GM21528 (cell line): Measurements from ENCODE around the gene HSD17B7.
"Not testable (repeated sequence)": the region's sequence is repeated elsewhere in the genome, so short reads cannot be mapped to it uniquely, and the experiment has no call there.

Experiments
- ATAC-seq: cut with Tn5 transposase; IDR thresholded peaks from one replicate; pipeline ENCODE4 v1.9.1; 2021; ENCODE audit warnings: mild to moderate bottlenecking, moderate library complexity; ENCODE audit not compliant: unreplicated experiment, low FRiP score

The HSD17B7 gene

DNA sequence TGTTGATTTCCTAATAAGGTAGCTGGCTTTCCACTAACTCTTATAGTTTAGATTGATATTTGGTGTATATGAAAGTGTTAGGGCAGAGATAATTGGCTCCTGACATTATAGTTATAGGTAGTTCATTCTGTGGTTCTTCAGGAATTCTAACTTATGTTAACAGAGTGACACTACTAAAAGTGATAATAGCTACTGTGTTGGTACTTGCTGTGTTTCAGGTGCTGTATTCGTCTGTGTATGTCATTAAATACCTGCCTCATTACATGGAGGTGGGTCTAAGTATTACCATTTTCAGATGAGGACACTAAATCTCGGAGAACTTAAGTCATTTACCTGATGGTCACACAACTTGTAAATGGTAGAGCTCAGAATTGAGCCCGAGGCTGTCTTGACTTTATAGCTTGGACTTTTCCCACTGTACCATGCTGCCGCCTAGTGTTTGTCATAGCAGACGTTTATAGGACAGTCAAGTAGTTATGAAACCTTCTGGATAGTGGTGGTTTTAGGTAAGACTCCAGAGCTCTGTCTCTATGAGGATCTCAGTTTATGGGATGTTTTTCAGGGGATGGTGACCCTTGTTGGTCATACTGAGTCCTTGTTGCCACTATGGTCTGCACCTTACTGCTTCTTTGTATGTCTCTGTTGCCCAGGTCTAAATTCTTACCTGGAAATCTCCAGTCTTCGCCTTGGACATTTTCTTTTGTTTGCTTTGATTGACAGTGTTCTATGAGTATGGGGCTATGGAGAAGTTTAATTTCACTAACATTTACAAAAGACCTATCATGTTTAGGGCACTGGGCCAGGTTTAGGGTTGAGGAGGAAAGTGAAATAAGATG lies 9.7 kb downstream of the HSD17B7 start:
- not testable (repeated sequence) for ATAC-seq

DNA sequence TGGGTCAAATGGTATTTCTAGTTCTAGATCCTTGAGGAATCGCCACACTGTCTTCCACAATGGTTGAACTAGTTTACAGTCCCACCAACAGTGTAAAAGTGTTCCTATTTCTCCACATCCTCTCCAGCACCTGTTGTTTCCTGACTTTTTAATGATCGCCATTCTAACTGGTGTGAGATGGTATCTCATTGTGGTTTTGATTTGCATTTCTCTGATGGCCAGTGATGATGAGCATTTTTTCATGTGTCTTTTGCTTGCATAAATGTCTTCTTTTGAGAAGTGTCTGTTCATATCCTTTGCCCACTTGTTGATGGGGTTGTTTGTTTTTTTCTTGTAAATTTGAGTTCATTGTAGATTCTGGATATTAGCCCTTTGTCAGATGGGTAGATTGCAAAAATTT lies 17.0 kb downstream of the HSD17B7 start:
- ATAC-seq: not testable (repeated sequence)

GRCh38 chr1:162812357-162812756 lies 21.9 kb downstream of the HSD17B7 start:
- not testable (repeated sequence) for ATAC-seq

DNA sequence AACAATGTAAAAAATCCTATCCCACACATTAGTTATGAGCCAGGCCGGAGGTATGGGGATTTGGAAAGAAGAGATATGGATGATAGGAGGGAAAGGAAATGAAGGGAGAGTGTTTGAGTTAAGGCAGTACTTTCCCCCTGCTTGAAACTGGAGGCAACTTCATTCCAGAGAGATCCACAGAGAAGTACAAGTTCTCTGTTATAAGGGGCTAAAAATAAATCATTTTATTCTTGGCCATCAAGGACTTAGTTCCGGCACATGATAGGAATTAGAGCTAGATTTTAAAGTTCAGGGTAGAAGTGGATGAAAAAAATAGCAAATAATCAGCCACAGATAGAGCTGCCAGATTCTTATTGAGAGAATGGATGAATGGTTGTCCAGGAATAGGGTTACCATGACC lies 27.6 kb downstream of the HSD17B7 start:
- ATAC-seq: not testable (repeated sequence)

- ATAC-seq: not testable (repeated sequence)
Observed at GRCh38 chr1:162818666-162819065, 28.2 kb downstream of the HSD17B7 start.

DNA sequence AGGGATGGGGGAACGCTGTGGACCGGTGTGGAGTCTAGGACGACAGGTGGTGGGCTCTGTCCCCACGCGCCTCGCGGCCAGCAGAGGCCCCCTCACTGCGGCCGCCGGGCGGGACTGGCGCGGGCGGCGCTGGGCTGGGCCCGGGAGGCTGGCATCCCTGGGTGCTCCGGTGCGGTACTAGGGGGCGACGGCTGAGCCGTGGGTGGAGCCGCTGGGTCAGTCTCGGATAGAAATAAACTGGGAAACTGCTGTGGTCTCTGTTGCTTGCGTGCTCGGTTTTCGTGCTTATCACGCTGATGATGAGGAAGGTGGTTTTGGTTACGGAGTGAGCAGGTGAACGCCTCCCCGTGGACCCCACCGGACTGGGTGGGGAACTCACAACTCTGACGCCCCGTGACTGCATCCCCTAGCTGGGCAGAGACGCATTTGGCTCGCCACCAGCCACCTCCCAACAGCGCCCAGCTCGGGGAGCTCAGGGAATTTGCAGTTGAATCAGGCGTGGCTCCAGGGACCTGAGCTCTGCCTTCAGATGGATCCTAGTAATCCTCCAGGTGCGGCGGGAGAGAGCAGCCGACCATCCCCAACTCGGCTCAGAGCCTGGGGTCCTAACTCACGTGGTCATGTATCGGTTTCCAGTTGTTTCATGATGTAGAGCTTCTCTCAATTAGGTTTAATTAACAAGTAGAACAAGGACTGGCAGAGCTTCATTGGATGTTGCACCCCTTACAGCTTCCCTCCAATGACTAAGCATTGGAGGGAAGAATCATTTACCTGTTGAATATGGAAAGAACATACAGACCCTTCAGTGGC lies 32.1 kb downstream of the HSD17B7 start:
- no peak for ATAC-seq

DNA sequence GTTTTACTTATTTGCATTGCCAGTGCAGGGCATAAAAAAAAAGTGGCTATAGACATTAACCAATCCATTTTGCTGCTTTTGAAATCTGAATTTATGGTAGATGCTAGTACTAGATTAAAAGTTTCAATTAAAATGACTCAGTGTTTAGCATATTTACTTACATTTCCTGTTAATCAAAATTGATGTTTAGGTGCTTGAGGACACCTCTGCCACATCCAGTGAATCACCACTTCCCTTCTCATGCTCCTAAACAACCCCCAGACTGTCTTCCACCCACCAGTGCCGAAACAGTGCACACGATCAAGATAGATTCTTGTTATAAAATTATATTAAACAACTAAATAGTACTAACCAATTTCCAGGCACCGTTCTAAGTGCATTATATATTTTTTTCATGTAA lies 32.7 kb downstream of the HSD17B7 start:
- no peak for ATAC-seq

DNA sequence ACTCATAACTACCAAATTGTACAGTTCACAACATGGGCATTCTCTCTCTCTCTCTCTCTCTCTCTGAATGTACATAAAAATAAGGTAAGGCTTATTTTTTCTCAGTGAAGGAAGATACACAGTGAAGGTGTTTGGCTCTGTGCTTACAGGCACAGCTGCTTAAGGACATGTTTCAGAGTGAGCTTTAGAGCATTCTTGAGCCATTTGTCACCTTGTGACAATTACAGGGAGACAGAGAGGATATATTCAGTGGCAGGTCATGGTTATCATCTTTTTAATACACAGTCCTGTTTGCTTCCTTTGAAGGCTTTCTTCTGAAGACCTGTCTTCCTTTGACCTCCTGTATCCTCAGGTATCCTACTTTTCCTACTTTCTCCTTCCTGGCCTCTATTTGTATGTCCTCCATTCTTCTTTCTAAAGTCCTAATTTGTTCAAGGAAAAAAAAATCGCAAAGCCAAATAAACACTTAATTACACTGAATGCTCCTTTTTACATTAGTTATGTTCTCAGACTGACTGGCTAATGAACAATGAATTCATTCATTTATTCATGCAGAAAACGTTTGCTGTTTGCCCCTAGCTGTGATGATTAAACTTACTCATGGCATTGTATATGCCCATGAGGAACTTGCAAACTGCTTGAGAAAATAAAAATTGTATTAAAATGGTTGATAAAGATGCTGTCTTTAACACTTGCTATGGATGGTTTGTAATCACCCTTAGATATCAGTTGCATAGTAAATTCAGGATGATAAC lies 33.4 kb downstream of the HSD17B7 start:
- ATAC-seq: no peak

GRCh38 chr1:162829268-162829667 lies 38.8 kb downstream of the HSD17B7 start:
- no peak for ATAC-seq

- ATAC-seq: no peak
Observed at GRCh38 chr1:162832470-162832869, 42.0 kb downstream of the HSD17B7 start.

DNA sequence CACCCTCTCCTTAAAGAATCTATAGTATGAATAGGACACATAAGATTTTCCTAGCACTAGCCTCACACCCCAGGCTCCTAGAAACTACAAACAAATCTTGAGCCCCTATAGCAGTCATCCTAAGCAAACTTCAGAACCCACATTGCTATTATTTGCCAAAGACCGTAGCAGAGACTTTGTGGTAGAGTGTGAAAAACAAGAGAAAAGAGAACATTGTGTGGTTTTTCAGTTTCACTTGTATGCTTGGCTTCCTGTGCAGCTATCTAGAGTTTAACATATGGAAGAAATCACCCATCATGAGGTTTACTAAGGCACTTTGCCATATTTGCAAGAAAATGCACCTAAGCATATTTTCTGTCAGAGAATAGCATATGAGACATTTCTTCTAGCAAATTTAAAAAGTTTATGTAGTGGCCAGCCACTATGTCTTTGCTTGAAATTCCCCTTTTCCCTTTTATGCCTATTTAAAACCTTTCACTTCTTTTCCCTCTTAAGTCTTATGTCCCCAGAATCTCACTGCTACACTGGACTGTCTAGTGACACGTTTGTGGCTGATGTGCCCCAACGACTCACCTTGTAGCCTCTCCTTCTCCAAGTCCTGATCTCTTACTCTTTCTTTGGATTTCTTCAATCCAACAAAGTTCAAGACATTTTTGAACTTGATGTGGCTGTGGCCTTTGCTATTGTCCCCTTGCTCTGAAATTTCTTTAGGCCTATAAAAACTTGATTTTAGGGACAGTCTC lies 44.8 kb downstream of the HSD17B7 start:
- ATAC-seq: peak; percentile 89

GRCh38 chr1:162838863-162839262 lies 48.4 kb downstream of the HSD17B7 start:
- ATAC-seq: no peak

- no peak for ATAC-seq
Observed at GRCh38 chr1:162840250-162840839, 49.8 kb downstream of the HSD17B7 start.

- ATAC-seq: no peak
Observed at GRCh38 chr1:162844153-162844552, 53.7 kb downstream of the HSD17B7 start.

DNA sequence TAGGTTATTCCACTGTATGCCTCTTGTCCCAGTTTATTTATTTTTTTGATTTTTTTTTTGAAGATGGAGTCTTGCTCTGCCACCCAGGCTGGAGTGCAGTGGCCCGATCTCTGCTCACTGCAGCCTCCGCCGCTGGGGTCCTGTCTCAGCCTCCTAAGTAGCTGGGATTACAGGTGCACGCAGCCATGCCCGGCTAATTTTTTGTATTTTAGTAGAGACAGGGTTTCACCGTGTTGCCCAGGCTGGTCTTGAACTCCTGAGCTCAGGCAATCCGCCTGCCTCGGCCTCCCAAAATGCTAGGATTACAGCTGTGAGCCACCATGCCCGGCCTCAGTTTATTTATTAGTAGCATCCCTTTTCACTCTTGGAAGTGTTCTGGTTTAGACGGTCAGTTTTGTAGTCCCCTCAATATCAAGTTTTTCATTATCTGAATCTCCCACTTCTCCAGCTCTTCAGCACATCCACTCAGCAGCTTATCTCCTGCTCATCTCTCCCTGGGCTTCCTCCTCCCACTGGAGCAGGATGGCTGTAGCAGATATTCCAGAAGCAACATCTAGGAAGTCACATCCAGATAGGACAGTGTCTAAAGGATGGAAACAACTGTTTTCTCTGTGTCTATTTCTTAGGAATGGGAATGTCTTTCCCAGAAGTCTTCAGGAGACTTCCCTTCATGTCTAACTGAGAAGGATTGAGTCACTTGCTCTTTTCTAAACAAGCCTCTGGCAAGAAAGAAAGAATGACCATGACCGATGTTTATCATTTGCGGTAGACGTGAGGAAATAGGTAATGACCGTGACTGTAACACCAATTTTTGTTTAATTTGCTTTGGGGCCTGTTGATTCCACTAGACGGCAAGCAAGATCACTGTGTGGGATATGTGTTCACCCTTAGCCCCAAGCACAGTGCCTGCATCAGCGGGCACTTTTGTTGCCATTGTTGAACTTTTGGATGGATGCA lies 56.0 kb downstream of the HSD17B7 start:
- ATAC-seq: no peak

DNA sequence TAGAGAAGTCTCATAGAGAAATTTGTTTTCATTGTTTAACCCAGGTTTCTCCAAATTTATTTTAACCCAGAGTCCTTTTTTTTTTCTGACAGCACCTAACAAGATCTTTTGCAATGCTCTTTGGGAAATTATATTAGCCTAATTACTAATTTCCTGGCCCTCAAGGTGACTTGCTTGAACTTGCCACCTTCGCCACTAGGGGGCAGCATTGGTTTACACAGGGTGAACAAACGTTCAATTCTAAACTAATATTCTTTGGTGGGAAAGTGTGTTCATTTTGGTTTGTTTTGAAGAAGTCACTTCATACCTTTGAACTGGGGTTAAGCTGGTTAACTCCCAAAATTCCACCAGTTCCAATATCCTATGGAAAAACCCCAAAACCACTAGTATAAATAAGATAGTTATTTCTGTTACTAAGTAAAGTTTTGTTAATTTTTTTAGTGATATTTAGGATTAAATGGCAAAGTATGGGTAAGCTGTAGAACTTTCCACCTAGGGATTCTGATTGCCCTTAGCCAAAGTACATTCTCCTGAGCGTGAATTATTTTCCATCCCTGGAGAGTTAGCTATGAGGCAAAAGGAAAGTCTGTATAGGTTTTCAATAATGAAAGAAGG lies 57.4 kb downstream of the HSD17B7 start:
- peak; percentile 66 for ATAC-seq

DNA sequence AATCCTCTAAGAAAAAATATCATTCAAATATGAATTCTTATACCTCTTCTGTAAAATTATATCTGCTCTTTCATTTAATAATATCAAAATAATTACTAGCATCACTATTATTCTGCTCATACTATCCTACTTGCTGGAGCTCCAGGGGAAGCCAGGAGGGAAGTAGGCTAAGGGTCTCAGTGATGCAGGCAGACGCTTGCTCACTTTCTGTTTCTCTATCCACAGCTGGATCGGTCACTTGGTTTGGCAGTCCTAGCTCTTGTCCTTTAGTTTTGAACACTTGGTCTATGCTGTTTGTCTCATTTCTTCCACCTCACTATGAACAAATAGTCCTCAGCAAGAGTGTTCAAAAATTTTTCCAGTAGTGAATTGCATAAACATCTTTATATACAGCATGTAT lies 59.2 kb downstream of the HSD17B7 start:
- no peak for ATAC-seq

GRCh38 chr1:162851341-162851740 lies 60.8 kb downstream of the HSD17B7 start:
- ATAC-seq: no peak
